K562 (cell line): ENCODE results near the gene MOXD1. TPM values are rescaled to one million over a fixed set of nuclear protein-coding genes. Genes with fewer than 3 reads are reported as not detected.

Source experiments
- ATAC-seq: fragments of 200-7000 bp; cut with Tn5 transposase; 3 replicates; pipeline ENCODE4 v1.9.1; 2020; ENCODE audit warnings: moderate library complexity
- BruUV-seq: library from RNA; stranded (reverse); fragments of 400-500 nt; replicated peaks from 2 replicates; lab custom pipeline; 2021; lab: Mats Ljungman, UMichigan
- CTCF ChIA-PET: fragments of 300-600 bp; formaldehyde crosslinking; extraction: SDS; loops from one replicate; lab custom pipeline; 2021; ENCODE audit warnings: low intra/inter-chr PET ratio; lab: Yijun Ruan, JAX
- POLR2A ChIA-PET: fragments of 300-600, 350-650 bp; sonication (Branson Sonifier 250); formaldehyde crosslinking; extraction: SDS; loops from one replicate; lab custom pipeline; 2021; ENCODE audit warnings: antibody characterized with exemption, inconsistent platforms; lab: Yijun Ruan, JAX
- DNase-seq, 4 experiments: peaks; one replicate each; pipeline versions ENCODE4 v3.0.0 to v3.0.0-alpha.2; 2011 to 2018; ENCODE audit warnings: low spot score in 3 of 4, mixed read lengths in 3 of 4; ENCODE audit errors: extremely low read depth in 1 of 4
- FAIRE-seq: peaks from 2 replicates; lab custom pipeline; 2011; peaks lifted over from hg19 to GRCh38; lab: Jason Lieb, UNC
- H2AFZ ChIP-seq: 2 replicates; pipeline ENCODE4 v1.6.0; 2011; ENCODE audit warnings: low read depth, low read length, control low read depth, inconsistent platforms
- H3K27ac ChIP-seq: fragments of 200-600 bp; 3 replicates; pipeline ENCODE4 v1.8.0; 2011; ENCODE audit warnings: low read depth, mild to moderate bottlenecking, control low read depth, inconsistent platforms, low read length, moderate library complexity, mixed read lengths; ENCODE audit errors: extremely low read depth
- H3K27me3 ChIP-seq, 2 experiments: fragments of 300-600 bp in 1 of 2; 2 replicates in 1 of 2; 3 replicates in 1 of 2; pipeline versions ENCODE4 v1.6.0 to v1.8.0; 2011; ENCODE audit warnings: inconsistent platforms in 2 of 2, low read length in 2 of 2, mild to moderate bottlenecking in 1 of 2, mixed read lengths in 1 of 2, moderate library complexity in 1 of 2; ENCODE audit not compliant: control insufficient read depth in 2 of 2, insufficient read depth in 2 of 2
- H3K36me3 ChIP-seq: fragments of 300-600 bp; 3 replicates; pipeline ENCODE4 v1.8.0; 2011; ENCODE audit warnings: mild to moderate bottlenecking, low read length, inconsistent platforms; ENCODE audit not compliant: control insufficient read depth, insufficient read depth
- H3K4me1 ChIP-seq, 2 experiments: fragments of 200-600 bp in 1 of 2; replicated peaks in 1 of 2; 2 replicates in 1 of 2; 3 replicates in 1 of 2; pipeline versions ENCODE4 v1.5.1 to v1.8.0; 2011; ENCODE audit warnings: inconsistent platforms in 2 of 2, low read length in 2 of 2, mild to moderate bottlenecking in 1 of 2, mixed read lengths in 1 of 2, moderate library complexity in 1 of 2; ENCODE audit not compliant: control insufficient read depth in 2 of 2, insufficient read depth in 2 of 2
- H3K4me2 ChIP-seq: 2 replicates; pipeline ENCODE4 v1.6.1; 2011; ENCODE audit warnings: low read length, control low read depth, inconsistent platforms, mixed read lengths; ENCODE audit not compliant: insufficient read depth
- H3K4me3 ChIP-seq: fragments of 200-600 bp; sonication (generic), shearing (Covaris generic); 2 replicates; pipeline ENCODE4 v1.5.1; 2016; ENCODE audit warnings: control low read depth, inconsistent platforms
- H3K79me2 ChIP-seq: fragments of 200-600 bp; 3 replicates; pipeline ENCODE4 v1.8.0; 2011; ENCODE audit warnings: low read length, inconsistent platforms; ENCODE audit not compliant: control insufficient read depth, insufficient read depth
- H3K9ac ChIP-seq, 2 experiments: 2 replicates each; pipeline versions ENCODE4 v1.6.0 to v1.6.1; 2011; ENCODE audit warnings: low read depth in 2 of 2, low read length in 2 of 2, control low read depth in 1 of 2, inconsistent platforms in 1 of 2, mild to moderate bottlenecking in 1 of 2, mixed read lengths in 1 of 2; ENCODE audit not compliant: insufficient read depth in 1 of 2
- H3K9me1 ChIP-seq: one replicate; pipeline ENCODE4 v1.6.0; 2011; ENCODE audit warnings: inconsistent platforms, mild to moderate bottlenecking, low read length, moderate library complexity; ENCODE audit not compliant: control insufficient read depth, insufficient read depth
- H3K9me3 ChIP-seq: replicated peaks from 2 replicates; pipeline ENCODE4 v1.5.1; 2011; ENCODE audit warnings: low read depth, low read length, inconsistent platforms; ENCODE audit not compliant: control insufficient read depth, insufficient read depth
- H4K20me1 ChIP-seq: replicated peaks from 2 replicates; pipeline ENCODE4 v1.6.1; 2011; ENCODE audit warnings: low read length, inconsistent platforms, mixed read lengths; ENCODE audit not compliant: control insufficient read depth, insufficient read depth
- CTCF ChIP-seq, 3 experiments: IDR thresholded peaks in 2 of 3; conservative IDR thresholded peaks in 1 of 3; 2 replicates each; pipeline ENCODE4 v1.5.1; 2011 to 2012; ENCODE audit warnings: low read length in 3 of 3, mild to moderate bottlenecking in 3 of 3, control low read depth in 2 of 3, improper control_type of control experiment in 1 of 3, inconsistent platforms in 1 of 3, low read depth in 1 of 3, mixed read lengths in 1 of 3, moderate library complexity in 1 of 3; ENCODE audit not compliant: insufficient read depth in 2 of 3
- EHMT2 ChIP-seq: fragments of 450-650 bp; IDR thresholded peaks from 2 replicates; pipeline ENCODE4 v1.6.1; 2018; ENCODE audit warnings: antibody characterized with exemption
- ELF1 ChIP-seq: fragments of 200-800 bp; sonication (Bioruptor generic); IDR thresholded peaks from 2 replicates; pipeline ENCODE4 v1.6.1; 2016; ENCODE audit warnings: missing genetic modification characterization, missing compliant biosample characterization
- GABPA ChIP-seq: fragments of 200-800 bp; sonication (Bioruptor generic); conservative IDR thresholded peaks from 2 replicates; pipeline ENCODE4 v1.6.1; 2016; ENCODE audit warnings: low read depth, missing genetic modification characterization, missing compliant biosample characterization
- TRIM28 ChIP-seq: fragments of 450-650 bp; IDR thresholded peaks from 2 replicates; pipeline ENCODE4 v1.6.1; 2017
- U2AF1 ChIP-seq: fragments of 200-400 bp; formaldehyde crosslinking; optimal IDR thresholded peaks from 2 replicates; pipeline ENCODE3; 2017; ENCODE audit warnings: mild to moderate bottlenecking, low read depth, low read length, moderate library complexity
- YY1 ChIP-seq, 3 experiments: IDR thresholded peaks; 2 replicates each; pipeline ENCODE4 v1.6.1; 2011; ENCODE audit warnings: low read length in 2 of 3, mild to moderate bottlenecking in 2 of 3, moderate library complexity in 2 of 3, borderline replicate concordance in 1 of 3, control low read depth in 1 of 3, low read depth in 1 of 3; ENCODE audit not compliant: insufficient read depth in 3 of 3, insufficient replicate concordance in 2 of 3, control insufficient read depth in 1 of 3, insufficient read length in 1 of 3; ENCODE audit errors: extremely low read depth in 1 of 3
- ZKSCAN8 ChIP-seq: fragments of 200-800 bp; sonication (Bioruptor generic); IDR thresholded peaks from 2 replicates; pipeline ENCODE4 v1.6.1; 2016; ENCODE audit warnings: missing genetic modification characterization, missing compliant biosample characterization
- WGBS: fragments of 100-300 bp; shearing (Covaris generic); methylation state at CpG from one replicate; pipeline ENCODE4 v1.1.6; 2016; ENCODE audit warnings: low coverage, mixed read lengths; ENCODE audit not compliant: insufficient coverage; ENCODE audit errors: missing lambda C conversion rate; 5-methylcytosine and 5-hydroxymethylcytosine counted together
- in situ Hi-C: fragments of 300-500 bp; cut with MboI; formaldehyde crosslinking; loops from 4 replicates; pipeline ENCODE4 v1.15.0; 2018; ENCODE audit warnings: inconsistent platforms, mixed read lengths
- intact Hi-C: fragments of 100-400 bp; cut with micrococcal nuclease; formaldehyde crosslinking; loops from 2 replicates; pipeline ENCODE4 v1.14.2; 2022
- polyA plus RNA-seq, 8 experiments: library from polyadenylated mRNA; depleted of rRNA in 4 of 8; stranded (reverse) in 5 of 8; unstranded in 3 of 8; fragments of >200 nt; fragmentation: Nextera tagmentation in 2 of 8; fragmentation: Illumina TruSeq in 1 of 8; extraction: Ambion mirVana in 2 of 8; extraction: Trizol in 1 of 8; gene quantifications; 2 replicates each; pipeline versions ENCODE4 v1.2.1 to v1.2.3, GENCODE V29; 2011 to 2014; ENCODE audit warnings: inconsistent platforms in 1 of 8, missing spikeins in 1 of 8
- total RNA-seq, 7 experiments: library from RNA; depleted of rRNA in 6 of 7; stranded (reverse); fragments of >200 nt in 6 of 7; fragmentation: Illumina TruSeq in 2 of 7; extraction: Trizol in 2 of 7; gene quantifications; 2 replicates each; pipeline versions ENCODE4 v1.2.1 to v1.2.3, GENCODE V29; 2011 to 2021; ENCODE audit warnings: low replicate concordance in 1 of 7
- TF ChIP-seq, protein P1 (sequence below): fragments of 250-450 bp; sonication (Bioruptor Pico); IDR thresholded peaks from 2 replicates; pipeline ENCODE4 v1.4.0; 2020; ENCODE audit warnings: borderline replicate concordance

The MOXD1 gene
- total and polyA plus RNA-seq, 9 of the 15 experiments (the other 6 are each of a cell fraction or from before 2014, with no cell fraction given) = not detected

GRCh38 chr6:132279592-132280139 is 121.6 kb downstream of the MOXD1 start (continued):
- TF ChIP-seq TRIM28 = 0 out of 2 replicates have a peak, but pooled peaks have one; percentile 21
- TF ChIP-seq CTCF (IDR thresholded peaks at IDR 0.05 in 2 of 3, conservative IDR thresholded peaks at IDR 0.05 in 1 of 3; ENCODE audit: insufficient read depth in 2 of 3, low read depth in 1 of 3, low read length in 3 of 3) = peak; percentile 69 to 96 (median 91)
- peak; percentile 87; the same call in 1 of the 2 replicates for TF ChIP-seq ZKSCAN8 (CRISPR knock-in tag)
- TF ChIP-seq, all 486 proteins: peak for 23

DNA sequence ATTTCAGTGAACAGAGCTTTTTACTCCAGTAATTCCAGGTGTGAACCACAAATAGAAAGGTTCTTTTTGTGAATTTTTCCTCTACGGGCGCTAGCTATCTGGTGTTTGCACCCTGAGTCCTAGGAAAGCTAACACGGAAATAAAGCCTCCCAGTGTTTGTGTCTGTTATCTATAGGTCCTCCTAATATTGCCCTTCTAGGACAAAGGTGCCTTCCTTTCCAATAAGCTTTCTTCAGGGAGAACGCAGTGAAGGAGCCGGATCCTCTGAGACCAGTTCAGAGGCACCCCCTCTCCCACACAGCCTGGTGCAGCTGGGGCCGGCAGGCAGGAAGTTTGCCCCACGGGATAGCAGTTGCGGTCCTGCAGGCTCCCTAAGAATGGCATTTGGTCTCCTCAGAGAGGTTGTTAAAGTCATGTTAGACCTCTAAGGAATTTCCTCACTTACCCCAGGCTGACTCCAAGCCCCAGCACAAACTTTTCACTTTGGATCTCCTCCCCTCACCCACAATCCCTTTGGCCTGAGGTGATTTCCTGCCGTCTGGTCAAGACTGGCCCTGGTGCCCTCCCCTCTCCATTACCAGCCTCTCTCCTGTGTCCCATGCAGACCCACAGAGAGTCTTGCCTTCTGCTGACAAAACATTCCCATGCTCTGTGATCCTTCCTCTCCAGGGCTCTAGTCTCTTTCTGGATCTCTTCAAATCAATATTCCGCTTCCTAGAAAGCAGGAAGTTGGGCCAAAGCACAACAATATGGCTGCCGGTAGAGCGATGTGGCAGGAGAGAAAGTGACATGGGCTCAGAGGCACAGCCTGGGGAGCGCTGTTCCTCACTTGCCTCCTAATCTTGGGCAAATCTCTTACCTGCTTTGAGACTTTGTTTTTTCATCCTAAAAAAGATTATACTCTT is 126.0 kb downstream of the MOXD1 start:
- no TSS peak for BruUV-seq
- no peaks in the 10 kb centered on the region for H3K27me3 ChIP-seq
- intact Hi-C loops = loop anchor here (5.0 kb wide), 2 partner anchors 353 to 492 kb away; no protein-coding TSS in a partner anchor
- no peak overlapping the region for H3K4me3 ChIP-seq
- in situ Hi-C loops = loop anchor here (5.0 to 25.0 kb wide), 2 partner anchors 207 to 487 kb away; partner anchors contain the start of gene VNN2
- H2AFZ ChIP-seq = peak overlapping the region; percentile 75; the same call in 1 of the 2 replicates
- DNase-seq (peak in 1 of 4 experiments; percentile 5), FAIRE-seq (no peak), ATAC-seq (peak; percentile 54)
- WGBS = 7% methylated on average over 13 of the region's 13 CpGs
- no peak overlapping the region for H3K27ac ChIP-seq
- H3K36me3 ChIP-seq = no peaks in the 10 kb centered on the region
- H3K79me2 ChIP-seq = no peaks in the 10 kb centered on the region
- TF ChIP-seq EHMT2 (peak; percentile 91), ELF1 (tag) (peak; percentile 37; the same call in 1 of the 2 replicates), GABPA (tag) (peak; percentile 45; the same call in 1 of the 2 replicates), YY1 (IDR thresholded peaks at IDR 0.05; ENCODE audit: borderline replicate concordance in 1 of 3, control insufficient read depth in 1 of 3, extremely low read depth in 1 of 3, insufficient read depth in 3 of 3, insufficient read length in 1 of 3, insufficient replicate concordance in 2 of 3, low read depth in 1 of 3, low read length in 2 of 3) (peak in 1 of 3 experiments; percentile 75), U2AF1 (no peak)
- TF ChIP-seq, protein P1, sequence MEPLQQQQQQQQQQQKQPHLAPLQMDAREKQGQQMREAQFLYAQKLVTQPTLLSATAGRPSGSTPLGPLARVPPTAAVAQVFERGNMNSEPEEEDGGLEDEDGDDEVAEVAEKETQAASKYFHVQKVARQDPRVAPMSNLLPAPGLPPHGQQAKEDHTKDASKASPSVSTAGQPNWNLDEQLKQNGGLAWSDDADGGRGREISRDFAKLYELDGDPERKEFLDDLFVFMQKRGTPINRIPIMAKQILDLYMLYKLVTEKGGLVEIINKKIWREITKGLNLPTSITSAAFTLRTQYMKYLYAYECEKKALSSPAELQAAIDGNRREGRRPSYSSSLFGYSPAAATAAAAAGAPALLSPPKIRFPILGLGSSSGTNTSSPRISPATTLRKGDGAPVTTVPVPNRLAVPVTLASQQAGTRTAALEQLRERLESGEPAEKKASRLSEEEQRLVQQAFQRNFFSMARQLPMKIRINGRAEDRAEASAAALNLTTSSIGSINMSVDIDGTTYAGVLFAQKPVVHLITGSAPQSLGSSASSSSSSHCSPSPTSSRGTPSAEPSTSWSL = no peak
- H4K20me1 ChIP-seq = no peaks in the 10 kb centered on the region
- no peaks in the 10 kb centered on the region for H3K4me1 ChIP-seq
- no peaks in the 10 kb centered on the region for H3K9me1 ChIP-seq
- H3K9ac ChIP-seq = no peak overlapping the region
- H3K4me2 ChIP-seq = peak overlapping the region; percentile 43
- ChIA-PET CTCF (no interaction called here), POLR2A (no interaction called here)
- H3K9me3 ChIP-seq = no peaks in the 10 kb centered on the region
